IMR-90 (cell line): ENCODE results near the gene UBR1. TPM values are rescaled to one million over a fixed set of nuclear protein-coding genes. Genes with fewer than 3 reads are reported as not detected.

ENCODE experiments used
- ATAC-seq: fragments of 200-7000 bp; cut with Tn5 transposase; 2 replicates; pipeline ENCODE4 v1.9.1; 2020; ENCODE audit warnings: low read depth, mild to moderate bottlenecking, moderate library complexity
- BruUV-seq: library from RNA; stranded (reverse); fragments of 400-500 nt; replicated peaks from 2 replicates; lab custom pipeline; 2021; lab: Mats Ljungman, UMichigan
- CTCF ChIA-PET: fragments of 300-600 bp; formaldehyde crosslinking; extraction: SDS; loops from one replicate; lab custom pipeline; 2021; ENCODE audit warnings: antibody characterized with exemption; lab: Yijun Ruan, JAX
- POLR2A ChIA-PET: fragments of 300-600 bp; sonication (Branson Sonifier 250); formaldehyde crosslinking; loops from one replicate; lab custom pipeline; 2022; ENCODE audit warnings: antibody characterized with exemption; ENCODE audit not compliant: unreplicated experiment; lab: Charles Lee
- DNase-seq: peaks from one replicate; pipeline ENCODE4 v3.0.0; 2013
- H2AFZ ChIP-seq: replicated peaks from 2 replicates; pipeline ENCODE3; 2013; ENCODE audit warnings: low read length, mild to moderate bottlenecking; ENCODE audit not compliant: poor library complexity
- H2AK5ac ChIP-seq: 2 replicates; pipeline ENCODE4 v1.6.1; 2013; ENCODE audit warnings: low read depth, low read length, inconsistent platforms
- H2AK9ac ChIP-seq: replicated peaks from 2 replicates; pipeline ENCODE3; 2013; ENCODE audit warnings: mild to moderate bottlenecking, low read depth, low read length, moderate library complexity; ENCODE audit not compliant: poor library complexity
- H2BK120ac ChIP-seq: 2 replicates; pipeline ENCODE4 v1.6.1; 2013; ENCODE audit warnings: low read depth, low read length, inconsistent platforms
- H2BK15ac ChIP-seq: 3 replicates; pipeline ENCODE4 v1.6.1; 2013; ENCODE audit warnings: low read depth, low read length, inconsistent platforms
- H2BK20ac ChIP-seq: 2 replicates; pipeline ENCODE4 v1.6.1; 2013; ENCODE audit warnings: low read depth, mild to moderate bottlenecking, inconsistent platforms, low read length, moderate library complexity
- H2BK5ac ChIP-seq: 2 replicates; pipeline ENCODE4 v1.6.1; 2013; ENCODE audit warnings: mild to moderate bottlenecking, low read depth, low read length, inconsistent platforms; ENCODE audit not compliant: poor library complexity, severe bottlenecking
- H3K14ac ChIP-seq: replicated peaks from 2 replicates; pipeline ENCODE4 v1.6.1; 2013; ENCODE audit warnings: low read depth, low read length, inconsistent platforms
- H3K18ac ChIP-seq: 2 replicates; pipeline ENCODE4 v1.6.1; 2013; ENCODE audit warnings: low read depth, low read length, control low read depth
- H3K23ac ChIP-seq: 2 replicates; pipeline ENCODE4 v1.6.1; 2013; ENCODE audit warnings: low read depth, low read length, inconsistent platforms
- H3K27ac ChIP-seq: 2 replicates; pipeline ENCODE4 v1.5.1; 2013; ENCODE audit warnings: mild to moderate bottlenecking, control low read depth, low read length; ENCODE audit not compliant: insufficient read depth
- H3K27me3 ChIP-seq: 2 replicates; pipeline ENCODE4 v1.6.1; 2013; ENCODE audit warnings: low read length; ENCODE audit not compliant: control insufficient read depth, insufficient read depth
- H3K36me3 ChIP-seq: 2 replicates; pipeline ENCODE4 v1.6.1; 2013; ENCODE audit warnings: low read length, mixed read lengths; ENCODE audit not compliant: control insufficient read depth, insufficient read depth
- H3K4ac ChIP-seq: 2 replicates; pipeline ENCODE4 v1.6.1; 2013; ENCODE audit warnings: low read depth, low read length, inconsistent platforms
- H3K4me1 ChIP-seq: 2 replicates; pipeline ENCODE4 v1.6.1; 2013; ENCODE audit warnings: low read length, mixed read lengths; ENCODE audit not compliant: control insufficient read depth, insufficient read depth
- H3K4me2 ChIP-seq: 2 replicates; pipeline ENCODE4 v1.6.1; 2013; ENCODE audit warnings: low read depth, mild to moderate bottlenecking, control low read depth, low read length, moderate library complexity
- H3K4me3 ChIP-seq: 2 replicates; pipeline ENCODE4 v1.5.1; 2013; ENCODE audit warnings: low read depth, mild to moderate bottlenecking, control low read depth, low read length, moderate library complexity; ENCODE audit not compliant: insufficient read depth
- H3K56ac ChIP-seq: 2 replicates; pipeline ENCODE4 v1.6.1; 2013; ENCODE audit warnings: low read length, inconsistent platforms; ENCODE audit not compliant: insufficient read depth; ENCODE audit errors: extremely low read depth
- H3K79me1 ChIP-seq, 2 experiments: 2 replicates each; pipeline ENCODE4 v1.6.1; 2013; ENCODE audit warnings: low read length in 2 of 2, inconsistent platforms in 1 of 2, low read depth in 1 of 2
- H3K9ac ChIP-seq: 2 replicates; pipeline ENCODE4 v1.6.1; 2013; ENCODE audit warnings: low read depth, low read length, control low read depth
- H3K9me1 ChIP-seq: 2 replicates; pipeline ENCODE4 v1.6.1; 2013; ENCODE audit warnings: low read length, inconsistent platforms; ENCODE audit not compliant: insufficient read depth
- H3K9me3 ChIP-seq: 2 replicates; pipeline ENCODE4 v1.6.1; 2013; ENCODE audit warnings: low read length; ENCODE audit not compliant: control insufficient read depth, insufficient read depth
- H4K20me1 ChIP-seq: 2 replicates; pipeline ENCODE4 v1.6.1; 2013; ENCODE audit warnings: low read length, inconsistent platforms; ENCODE audit not compliant: insufficient read depth
- H4K5ac ChIP-seq: 2 replicates; pipeline ENCODE4 v1.6.1; 2013; ENCODE audit warnings: mild to moderate bottlenecking, low read depth, low read length, control low read depth
- H4K8ac ChIP-seq, 2 experiments: 2 replicates each; pipeline ENCODE4 v1.6.1; 2013; ENCODE audit warnings: low read depth in 2 of 2, low read length in 2 of 2, control low read depth in 1 of 2, inconsistent platforms in 1 of 2
- H4K91ac ChIP-seq: 2 replicates; pipeline ENCODE4 v1.6.1; 2013; ENCODE audit warnings: low read depth, low read length, inconsistent platforms; ENCODE audit not compliant: insufficient read depth
- BHLHE40 ChIP-seq: fragments of 150-350 bp; IDR thresholded peaks from 2 replicates; pipeline ENCODE4 v1.6.1; 2016; ENCODE audit warnings: mild to moderate bottlenecking, low read depth, low read length
- CEBPB ChIP-seq: IDR thresholded peaks from 2 replicates; pipeline ENCODE4 v1.6.1; 2012; ENCODE audit warnings: low read depth, low read length, improper control_type of control experiment
- CHD1 ChIP-seq: IDR thresholded peaks from 2 replicates; pipeline ENCODE4 v1.6.1; 2012; ENCODE audit warnings: low read depth, low read length, improper control_type of control experiment
- FOS ChIP-seq: fragments of 150-350 bp; IDR thresholded peaks from 2 replicates; pipeline ENCODE4 v1.6.1; 2016; ENCODE audit warnings: low read depth, low read length
- MAFK ChIP-seq: IDR thresholded peaks from 2 replicates; pipeline ENCODE4 v1.6.1; 2012; ENCODE audit warnings: low read depth, low read length, improper control_type of control experiment
- MAZ ChIP-seq: IDR thresholded peaks from 2 replicates; pipeline ENCODE4 v1.6.1; 2012; ENCODE audit warnings: low read depth, mild to moderate bottlenecking, low read length, improper control_type of control experiment, moderate library complexity, borderline replicate concordance
- MXI1 ChIP-seq: IDR thresholded peaks from 2 replicates; pipeline ENCODE4 v1.6.1; 2012; ENCODE audit warnings: low read depth, mild to moderate bottlenecking, low read length, moderate library complexity, borderline replicate concordance
- NFE2L2 ChIP-seq: fragments of 150-350 bp; IDR thresholded peaks from 2 replicates; pipeline ENCODE4 v1.6.1; 2016; ENCODE audit warnings: low read depth, mild to moderate bottlenecking, low read length
- POLR2A ChIP-seq: IDR thresholded peaks from 2 replicates; pipeline ENCODE4 v1.6.1; 2012; ENCODE audit warnings: mild to moderate bottlenecking, low read depth, low read length
- RAD21 ChIP-seq: IDR thresholded peaks from 2 replicates; pipeline ENCODE4 v1.6.1; 2012; ENCODE audit warnings: low read length, improper control_type of control experiment
- RCOR1 ChIP-seq: IDR thresholded peaks from 2 replicates; pipeline ENCODE4 v1.6.1; 2012; ENCODE audit warnings: mild to moderate bottlenecking, low read length, improper control_type of control experiment; ENCODE audit not compliant: insufficient replicate concordance
- RFX5 ChIP-seq: IDR thresholded peaks from 2 replicates; pipeline ENCODE4 v1.8.0; 2012; ENCODE audit warnings: low read depth, mild to moderate bottlenecking, low read length, moderate library complexity
- SMC3 ChIP-seq: fragments of 150-350 bp; IDR thresholded peaks from 2 replicates; pipeline ENCODE4 v1.6.1; 2016; ENCODE audit warnings: low read depth, mild to moderate bottlenecking, antibody characterized with exemption, low read length, moderate library complexity
- WGBS, 2 experiments: methylation state at CpG; one replicate each; pipeline versions ENCODE4 v1.1.5 to v1.1.7; 2013; ENCODE audit warnings: missing lambda C conversion rate in 2 of 2; ENCODE audit not compliant: insufficient read length in 1 of 2; ENCODE audit errors: extremely low coverage in 2 of 2; 5-methylcytosine and 5-hydroxymethylcytosine counted together
- dilution Hi-C: fragments of 300-500 bp; cut with HindIII; formaldehyde crosslinking; loops from one replicate; pipeline ENCODE4 v1.14.3; 2018; ENCODE audit warnings: low sequenced_read_pairs; ENCODE audit not compliant: unreplicated experiment
- in situ Hi-C: fragments of 300-500 bp; cut with MboI; formaldehyde crosslinking; loops from 3 replicates; pipeline ENCODE4 v1.14.3; 2019; ENCODE audit warnings: low sequenced_read_pairs, inconsistent platforms, mixed read lengths
- intact Hi-C: fragments of 100-400 bp; cut with micrococcal nuclease; formaldehyde crosslinking; loops from 2 replicates; pipeline ENCODE4 v1.10.0; 2022
- polyA plus RNA-seq, 3 experiments: library from polyadenylated mRNA; depleted of rRNA; stranded (reverse); fragments of >200 nt; gene quantifications; 2 replicates each; pipeline ENCODE4 v1.2.3, GENCODE V29; 2012; ENCODE audit warnings: low replicate concordance in 1 of 3
- total RNA-seq: library from RNA; depleted of rRNA; stranded (reverse); fragments of >200 nt; gene quantifications from 2 replicates; pipeline ENCODE4 v1.2.3, GENCODE V29; 2012
- TF ChIP-seq, protein P1 (sequence below): fragments of 150-350 bp; IDR thresholded peaks from 2 replicates; pipeline ENCODE4 v1.6.1; 2017; ENCODE audit warnings: mild to moderate bottlenecking, antibody characterized with exemption, low read length, low read depth
- TF ChIP-seq, protein P2 (sequence below): fragments of 150-350 bp; IDR thresholded peaks from 2 replicates; pipeline ENCODE4 v1.6.1; 2016; ENCODE audit warnings: low read depth, mild to moderate bottlenecking, low read length, moderate library complexity, borderline replicate concordance
- TF ChIP-seq, protein P3 (sequence below): conservative IDR thresholded peaks from 2 replicates; pipeline ENCODE4 v1.5.1; 2012; ENCODE audit warnings: mild to moderate bottlenecking, low read depth, low read length, improper control_type of control experiment

The UBR1 gene
- total and polyA plus RNA-seq, 2 of the 4 experiments (the other 2 are of a cell fraction): 6.5 to 30.1 TPM

DNA sequence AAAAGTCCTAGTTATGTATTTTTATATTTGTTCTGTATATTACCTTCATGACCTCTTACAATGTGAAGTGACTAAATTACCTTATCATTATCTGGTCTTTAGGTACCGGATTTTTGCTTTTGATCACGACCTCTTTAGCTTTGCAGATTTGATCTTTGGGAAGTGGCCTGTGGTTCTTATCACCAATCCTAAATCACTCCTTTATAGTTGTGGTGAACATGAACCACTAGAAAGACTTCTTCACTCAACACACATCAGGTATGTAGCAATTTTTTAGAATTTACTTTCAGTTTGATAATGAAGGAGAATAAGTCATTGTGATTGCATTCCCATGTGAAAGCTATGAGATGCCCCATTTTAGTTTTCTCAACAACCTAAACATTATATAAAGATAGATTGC is 45.9 kb upstream of the UBR1 start:
- ATAC-seq (no peak), DNase-seq (no peak)
- no peaks in the 10 kb centered on the region for H3K9me3 ChIP-seq
- no peak overlapping the region; the same call in 1 of the 2 replicates for H3K14ac ChIP-seq
- H3K36me3 ChIP-seq: peaks cover 8% of the 10 kb centered on the region
- H3K4me3 ChIP-seq: no peak overlapping the region
- H3K56ac ChIP-seq: no peak overlapping the region
- H4K5ac ChIP-seq: no peak overlapping the region; the same call in 1 of the 2 replicates
- TF ChIP-seq MAZ: no peak
- no peak for TF ChIP-seq RAD21
- TF ChIP-seq SMC3: no peak
- TF ChIP-seq CHD1: no peak
- TF ChIP-seq NFE2L2: no peak
- TF ChIP-seq RCOR1: no peak
- no peak for TF ChIP-seq FOS
- TF ChIP-seq, protein P1, sequence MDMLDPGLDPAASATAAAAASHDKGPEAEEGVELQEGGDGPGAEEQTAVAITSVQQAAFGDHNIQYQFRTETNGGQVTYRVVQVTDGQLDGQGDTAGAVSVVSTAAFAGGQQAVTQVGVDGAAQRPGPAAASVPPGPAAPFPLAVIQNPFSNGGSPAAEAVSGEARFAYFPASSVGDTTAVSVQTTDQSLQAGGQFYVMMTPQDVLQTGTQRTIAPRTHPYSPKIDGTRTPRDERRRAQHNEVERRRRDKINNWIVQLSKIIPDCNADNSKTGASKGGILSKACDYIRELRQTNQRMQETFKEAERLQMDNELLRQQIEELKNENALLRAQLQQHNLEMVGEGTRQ: no peak
- no peak for TF ChIP-seq CEBPB
- TF ChIP-seq, protein P2, sequence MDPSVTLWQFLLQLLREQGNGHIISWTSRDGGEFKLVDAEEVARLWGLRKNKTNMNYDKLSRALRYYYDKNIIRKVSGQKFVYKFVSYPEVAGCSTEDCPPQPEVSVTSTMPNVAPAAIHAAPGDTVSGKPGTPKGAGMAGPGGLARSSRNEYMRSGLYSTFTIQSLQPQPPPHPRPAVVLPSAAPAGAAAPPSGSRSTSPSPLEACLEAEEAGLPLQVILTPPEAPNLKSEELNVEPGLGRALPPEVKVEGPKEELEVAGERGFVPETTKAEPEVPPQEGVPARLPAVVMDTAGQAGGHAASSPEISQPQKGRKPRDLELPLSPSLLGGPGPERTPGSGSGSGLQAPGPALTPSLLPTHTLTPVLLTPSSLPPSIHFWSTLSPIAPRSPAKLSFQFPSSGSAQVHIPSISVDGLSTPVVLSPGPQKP: no peak
- TF ChIP-seq MAFK: no peak
- no peak for TF ChIP-seq MXI1
- no peak for TF ChIP-seq POLR2A
- TF ChIP-seq, protein P3, sequence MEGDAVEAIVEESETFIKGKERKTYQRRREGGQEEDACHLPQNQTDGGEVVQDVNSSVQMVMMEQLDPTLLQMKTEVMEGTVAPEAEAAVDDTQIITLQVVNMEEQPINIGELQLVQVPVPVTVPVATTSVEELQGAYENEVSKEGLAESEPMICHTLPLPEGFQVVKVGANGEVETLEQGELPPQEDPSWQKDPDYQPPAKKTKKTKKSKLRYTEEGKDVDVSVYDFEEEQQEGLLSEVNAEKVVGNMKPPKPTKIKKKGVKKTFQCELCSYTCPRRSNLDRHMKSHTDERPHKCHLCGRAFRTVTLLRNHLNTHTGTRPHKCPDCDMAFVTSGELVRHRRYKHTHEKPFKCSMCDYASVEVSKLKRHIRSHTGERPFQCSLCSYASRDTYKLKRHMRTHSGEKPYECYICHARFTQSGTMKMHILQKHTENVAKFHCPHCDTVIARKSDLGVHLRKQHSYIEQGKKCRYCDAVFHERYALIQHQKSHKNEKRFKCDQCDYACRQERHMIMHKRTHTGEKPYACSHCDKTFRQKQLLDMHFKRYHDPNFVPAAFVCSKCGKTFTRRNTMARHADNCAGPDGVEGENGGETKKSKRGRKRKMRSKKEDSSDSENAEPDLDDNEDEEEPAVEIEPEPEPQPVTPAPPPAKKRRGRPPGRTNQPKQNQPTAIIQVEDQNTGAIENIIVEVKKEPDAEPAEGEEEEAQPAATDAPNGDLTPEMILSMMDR: no peak
- no peak for TF ChIP-seq RFX5
- TF ChIP-seq BHLHE40: no peak
- H3K18ac ChIP-seq: no peak overlapping the region
- H3K79me1 ChIP-seq: peaks cover 0 to 5% of the 10 kb centered on the region in 2 experiments; a peak in 3 of 4 replicates
- ChIA-PET POLR2A (no interaction called here), CTCF (interaction anchor here (0.5 to 1.2 kb wide), 2 partner anchors 8 to 592 kb away, joined by 3 read pairs; no protein-coding TSS in a partner anchor)
- H4K8ac ChIP-seq: no peak overlapping the region
- H2BK15ac ChIP-seq: 0 out of 3 replicates have a peak overlapping the region, but pooled peaks have one; percentile 13
- H2AK9ac ChIP-seq: no peak overlapping the region
- H3K27ac ChIP-seq: no peak overlapping the region
- H3K4me2 ChIP-seq: no peak overlapping the region
- peaks cover 2% of the 10 kb centered on the region for H3K9me1 ChIP-seq
- no peak overlapping the region; the same call in 1 of the 2 replicates for H4K91ac ChIP-seq
- no TSS peak for BruUV-seq
- dilution Hi-C loops (no loop called here), intact Hi-C loops (no loop called here), in situ Hi-C loops (no loop called here)
- H2BK120ac ChIP-seq: peak overlapping the region; percentile 54; the same call in 1 of the 2 replicates
- no peak overlapping the region for H3K23ac ChIP-seq
- no peak overlapping the region for H2BK20ac ChIP-seq
- no peaks in the 10 kb centered on the region for H3K27me3 ChIP-seq
- no peaks in the 10 kb centered on the region for H4K20me1 ChIP-seq
- no peak overlapping the region for H2BK5ac ChIP-seq
- no CpG with 5 or more reads among the region's 2 CpGs for WGBS, 2 experiments
- no peak overlapping the region for H3K4ac ChIP-seq
- H3K9ac ChIP-seq: no peak overlapping the region
- H2AK5ac ChIP-seq: no peak overlapping the region
- no peak overlapping the region for H2AFZ ChIP-seq
- peaks cover 2% of the 10 kb centered on the region; the same call in 1 of the 2 replicates for H3K4me1 ChIP-seq
